ENCODE results near the gene SDHA.

The SDHA gene

DNA sequence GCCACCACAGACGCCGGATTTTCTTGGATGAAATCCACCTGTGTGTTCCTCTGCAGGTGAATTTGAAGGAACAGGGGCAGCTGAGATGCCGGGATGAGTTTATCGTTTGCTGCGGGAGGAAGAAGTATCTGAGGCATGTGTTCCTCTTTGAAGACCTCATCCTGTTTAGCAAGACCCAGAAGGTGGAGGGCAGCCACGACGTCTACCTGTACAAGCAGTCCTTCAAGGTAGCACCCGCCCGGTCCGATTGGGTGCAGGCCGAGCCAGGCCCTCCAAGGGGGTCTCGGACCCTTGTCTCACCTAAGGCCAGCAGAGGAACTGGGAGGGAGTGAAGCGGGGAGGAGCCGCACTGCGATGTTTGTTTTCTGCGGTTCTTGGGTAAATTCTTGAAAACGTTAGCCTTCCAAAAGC lies 45.3 kb upstream of the SDHA start:
- no peak overlapping the region for H3K4me3 ChIP-seq (replicated peaks; ENCODE audit: low read depth, low read length)
- no peak for DNase-seq (ENCODE audit: low read depth)
- TF ChIP-seq, protein P1, sequence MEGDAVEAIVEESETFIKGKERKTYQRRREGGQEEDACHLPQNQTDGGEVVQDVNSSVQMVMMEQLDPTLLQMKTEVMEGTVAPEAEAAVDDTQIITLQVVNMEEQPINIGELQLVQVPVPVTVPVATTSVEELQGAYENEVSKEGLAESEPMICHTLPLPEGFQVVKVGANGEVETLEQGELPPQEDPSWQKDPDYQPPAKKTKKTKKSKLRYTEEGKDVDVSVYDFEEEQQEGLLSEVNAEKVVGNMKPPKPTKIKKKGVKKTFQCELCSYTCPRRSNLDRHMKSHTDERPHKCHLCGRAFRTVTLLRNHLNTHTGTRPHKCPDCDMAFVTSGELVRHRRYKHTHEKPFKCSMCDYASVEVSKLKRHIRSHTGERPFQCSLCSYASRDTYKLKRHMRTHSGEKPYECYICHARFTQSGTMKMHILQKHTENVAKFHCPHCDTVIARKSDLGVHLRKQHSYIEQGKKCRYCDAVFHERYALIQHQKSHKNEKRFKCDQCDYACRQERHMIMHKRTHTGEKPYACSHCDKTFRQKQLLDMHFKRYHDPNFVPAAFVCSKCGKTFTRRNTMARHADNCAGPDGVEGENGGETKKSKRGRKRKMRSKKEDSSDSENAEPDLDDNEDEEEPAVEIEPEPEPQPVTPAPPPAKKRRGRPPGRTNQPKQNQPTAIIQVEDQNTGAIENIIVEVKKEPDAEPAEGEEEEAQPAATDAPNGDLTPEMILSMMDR (IDR thresholded peaks at IDR 0.05; ENCODE audit: low read length, missing control alignments): no peak

DNA sequence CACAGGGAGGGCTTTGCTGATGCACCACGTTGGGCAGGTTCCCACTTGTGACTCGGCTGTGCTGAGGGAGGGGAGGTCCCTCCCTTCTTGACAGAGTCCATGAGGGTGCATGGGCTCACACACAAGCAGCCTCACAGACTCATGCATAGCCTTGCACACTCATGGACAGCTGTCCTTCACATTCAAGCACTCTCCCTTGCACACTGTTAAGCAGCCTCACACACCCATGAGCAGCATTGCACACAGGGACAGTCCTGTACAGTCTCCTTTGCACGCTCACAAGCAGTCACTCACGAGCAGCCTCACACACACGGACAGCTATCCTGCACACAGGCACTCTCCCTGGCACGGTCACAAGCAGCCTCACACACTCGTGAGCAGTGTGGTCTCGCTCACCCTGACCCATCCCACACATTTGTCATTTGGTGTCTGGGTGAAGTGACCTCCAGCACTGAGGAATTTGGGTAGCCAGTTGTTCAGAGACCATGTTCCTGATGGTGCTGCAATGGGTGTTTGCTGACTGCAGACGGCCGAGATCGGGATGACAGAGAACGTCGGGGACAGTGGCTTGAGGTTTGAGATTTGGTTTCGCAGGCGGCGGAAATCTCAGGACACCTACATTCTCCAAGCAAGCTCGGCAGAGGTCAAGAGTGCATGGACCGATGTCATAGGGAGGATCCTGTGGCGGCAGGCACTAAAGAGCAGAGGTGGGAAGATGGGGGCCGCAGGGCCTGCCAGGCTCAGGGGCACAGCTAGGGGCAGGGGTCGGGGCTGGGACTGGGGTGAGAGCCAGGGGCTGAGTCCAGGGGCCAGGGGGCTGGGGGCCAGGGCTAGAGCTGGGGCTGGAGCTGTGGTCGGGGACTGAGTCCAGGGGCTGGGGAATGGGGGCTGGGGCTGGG lies 44.5 kb upstream of the SDHA start:
- no peak for DNase-seq (ENCODE audit: low read depth)
- TF ChIP-seq, protein P1 (IDR thresholded peaks at IDR 0.05; ENCODE audit: low read length, missing control alignments): no peak
- H3K4me3 ChIP-seq (replicated peaks; ENCODE audit: low read depth, low read length): no peak overlapping the region

DNA sequence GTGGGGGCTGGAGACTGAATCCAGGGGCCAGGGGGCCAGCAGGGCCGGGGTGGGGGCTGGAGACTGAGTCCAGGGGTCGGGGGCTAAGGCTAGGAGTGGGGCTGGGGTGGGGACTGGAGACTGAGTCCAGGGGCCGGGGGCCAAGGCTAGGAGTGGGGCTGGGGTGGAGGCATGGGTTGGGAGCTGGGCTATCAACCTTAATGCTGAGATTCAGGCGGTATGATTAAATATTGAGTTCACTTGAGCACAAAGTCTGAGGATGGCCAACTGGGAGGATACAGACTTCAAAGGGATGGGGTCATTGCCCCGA lies 43.9 kb upstream of the SDHA start:
- TF ChIP-seq, protein P1 (IDR thresholded peaks at IDR 0.05; ENCODE audit: low read length, missing control alignments): no peak
- no peak overlapping the region for H3K4me3 ChIP-seq (replicated peaks; ENCODE audit: low read depth, low read length)
- no peak for DNase-seq (ENCODE audit: low read depth)

DNA sequence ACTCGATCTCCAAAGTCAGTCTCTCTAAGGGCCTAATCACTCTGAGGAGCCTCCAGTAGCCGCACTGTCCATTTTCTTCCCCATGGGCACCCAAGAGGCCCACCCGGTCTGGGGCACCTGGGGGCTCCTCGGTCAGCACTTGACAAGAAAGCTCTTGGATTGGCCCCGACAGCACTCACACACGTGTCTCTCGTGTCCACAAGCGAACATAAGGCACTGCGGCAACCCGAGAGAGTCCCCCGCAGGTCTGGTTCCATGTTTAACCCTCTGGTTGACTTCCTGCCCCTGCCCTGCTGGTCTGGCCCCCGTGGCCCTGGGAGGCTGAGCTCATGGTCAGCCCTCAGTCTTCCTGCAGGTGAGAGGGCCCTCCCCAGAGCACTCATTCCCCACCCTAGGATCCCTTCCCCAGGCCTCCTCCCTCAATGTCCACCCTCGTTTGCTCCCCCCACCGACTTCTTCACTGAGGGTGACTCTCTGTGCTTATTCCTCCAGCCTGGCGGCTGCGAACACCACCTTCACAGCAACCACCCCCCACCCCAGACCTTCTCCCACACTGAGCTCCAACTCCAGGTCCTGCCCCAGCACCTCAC lies 43.1 kb upstream of the SDHA start:
- TF ChIP-seq, protein P1 (IDR thresholded peaks at IDR 0.05; ENCODE audit: low read length, missing control alignments): no peak
- H3K4me3 ChIP-seq (replicated peaks; ENCODE audit: low read depth, low read length): no peak overlapping the region
- DNase-seq (ENCODE audit: low read depth): no peak

- no peak overlapping the region for H3K4me3 ChIP-seq (replicated peaks; ENCODE audit: low read depth, low read length)
- TF ChIP-seq, protein P1 (IDR thresholded peaks at IDR 0.05; ENCODE audit: low read length, missing control alignments): no peak
- no peak for DNase-seq (ENCODE audit: low read depth)
Observed at GRCh38 chr5:176296-176823, 41.8 kb upstream of the SDHA start.

DNA sequence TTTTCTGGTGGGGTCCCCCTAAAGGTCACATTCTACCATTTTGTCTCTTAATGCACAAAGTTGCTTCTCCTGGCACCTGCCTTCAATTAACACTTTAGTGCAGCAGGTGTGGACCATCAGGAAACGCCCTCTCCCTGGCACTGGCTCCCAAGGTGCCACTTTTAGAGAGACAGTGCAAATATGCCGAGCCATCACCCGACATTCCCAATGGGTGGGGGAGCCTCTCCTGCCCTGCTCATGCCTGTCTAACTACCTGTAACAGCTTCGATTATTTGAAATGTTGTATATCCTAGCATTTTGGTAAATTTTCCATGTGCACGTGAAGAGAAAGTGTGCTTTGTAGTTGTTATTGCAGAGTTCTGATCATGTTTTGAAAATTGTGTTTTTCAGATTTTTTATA lies 40.0 kb upstream of the SDHA start:
- no peak overlapping the region for H3K4me3 ChIP-seq (replicated peaks; ENCODE audit: low read depth, low read length)
- TF ChIP-seq, protein P1 (IDR thresholded peaks at IDR 0.05; ENCODE audit: low read length, missing control alignments): no peak
- DNase-seq (ENCODE audit: low read depth): no peak
